Measurements from ENCODE around the gene GRID2.

- TF ChIP-seq POLR2A (IDR thresholded peaks at IDR 0.05; ENCODE audit: low read depth, low read length) (no peak), POLR2AphosphoS5 (IDR thresholded peaks at IDR 0.05; ENCODE audit: low read depth, low read length) (no peak), TAF1 (IDR thresholded peaks at IDR 0.05; ENCODE audit: borderline replicate concordance, low read depth, low read length) (no peak)
These were observed 854.2 kb downstream of the GRID2 start for GRCh38 chr4:93157986-93158385.
